GM18909 (cell line): ENCODE data around the gene UBFD1.
"Not testable (repeated sequence)": the region's sequence is repeated elsewhere in the genome, so short reads cannot be mapped to it uniquely, and the experiment has no call there.

Experiments used
- ATAC-seq: cut with Tn5 transposase; IDR thresholded peaks from one replicate; pipeline ENCODE4 v1.9.1; 2021; ENCODE audit warnings: mild to moderate bottlenecking; ENCODE audit not compliant: unreplicated experiment, poor library complexity

The UBFD1 gene

GRCh38 chr16:23523876-23524385 lies 33.6 kb upstream of the UBFD1 start:
- no peak for ATAC-seq

- no peak for ATAC-seq
Measured at GRCh38 chr16:23524886-23525285, 32.6 kb upstream of the UBFD1 start.

- ATAC-seq = no peak
Measured at GRCh38 chr16:23527961-23528643, 29.4 kb upstream of the UBFD1 start.

GRCh38 chr16:23528644-23529310 lies 28.8 kb upstream of the UBFD1 start:
- ATAC-seq = no peak

- ATAC-seq = no peak
Measured at GRCh38 chr16:23530062-23530461, 27.5 kb upstream of the UBFD1 start.

- ATAC-seq = no peak
Measured at GRCh38 chr16:23532448-23532847, 25.1 kb upstream of the UBFD1 start.

GRCh38 chr16:23534868-23535860 lies 22.4 kb upstream of the UBFD1 start:
- no peak for ATAC-seq

- no peak for ATAC-seq
Measured at GRCh38 chr16:23535901-23536300, 21.6 kb upstream of the UBFD1 start.

- ATAC-seq = no peak
Measured at GRCh38 chr16:23537390-23537789, 20.1 kb upstream of the UBFD1 start.

GRCh38 chr16:23538919-23539278 lies 18.6 kb upstream of the UBFD1 start:
- no peak for ATAC-seq

- ATAC-seq = no peak
Measured at GRCh38 chr16:23539984-23540816, 17.3 kb upstream of the UBFD1 start.

- not testable (repeated sequence) for ATAC-seq
Measured at GRCh38 chr16:23540817-23541178, 16.7 kb upstream of the UBFD1 start.

GRCh38 chr16:23544436-23544835 lies 13.1 kb upstream of the UBFD1 start:
- no peak for ATAC-seq

- ATAC-seq = no peak
Measured at GRCh38 chr16:23549938-23550337, 7.6 kb upstream of the UBFD1 start.

- no peak for ATAC-seq
Measured at GRCh38 chr16:23552161-23552560, 5.4 kb upstream of the UBFD1 start.

- no peak for ATAC-seq
Measured at GRCh38 chr16:23554536-23554935, 3.0 kb upstream of the UBFD1 start.

GRCh38 chr16:23557779-23558702 lies 514 bp downstream of the UBFD1 start:
- ATAC-seq = no peak

- no peak for ATAC-seq
Measured at GRCh38 chr16:23561586-23561985, 4.1 kb downstream of the UBFD1 start.

GRCh38 chr16:23562505-23562904 lies 5.0 kb downstream of the UBFD1 start:
- ATAC-seq = no peak
